Testis (tissue), 3 donors: ENCODE results near the gene RPAP2. TPM values are rescaled to one million over a fixed set of nuclear protein-coding genes. Genes with fewer than 3 reads are reported as not detected.

ENCODE experiments used
- DNase-seq: peaks from one replicate; pipeline ENCODE4 v3.0.0-alpha.2; 2019
- H3K27ac ChIP-seq, 2 donors: fragments of 200-600 bp; sonication (generic); one replicate each; pipeline ENCODE4 v1.5.1; 2019
- H3K27me3 ChIP-seq: fragments of 200-600 bp; sonication (generic); one replicate; pipeline ENCODE4 v1.5.1; 2019
- H3K36me3 ChIP-seq: fragments of 200-600 bp; sonication (generic); one replicate; pipeline ENCODE4 v1.5.1; 2017; ENCODE audit warnings: low read depth; ENCODE audit errors: missing control alignments
- H3K4me1 ChIP-seq: fragments of 200-600 bp; sonication (generic); one replicate; pipeline ENCODE4 v1.5.1; 2019
- H3K4me3 ChIP-seq, 2 donors: fragments of 200-600 bp; sonication (generic); one replicate each; pipeline ENCODE4 v1.5.1; 2017 to 2019
- H3K9me3 ChIP-seq: fragments of 200-600 bp; sonication (generic); one replicate; pipeline ENCODE4 v1.5.1; 2017
- POLR2A ChIP-seq: fragments of 450-650 bp; IDR thresholded peaks from one replicate; pipeline ENCODE4 v1.6.1; 2017; ENCODE audit warnings: antibody characterized with exemption, mild to moderate bottlenecking, moderate library complexity
- WGBS, 2 donors: methylation state at CpG; one replicate each; pipeline ENCODE4 v1.1.5; 2018; 5-methylcytosine and 5-hydroxymethylcytosine counted together
- intact Hi-C: fragments of 100-400 bp; cut with DNase I; formaldehyde crosslinking; loops from one replicate; pipeline ENCODE4 v1.15.1; 2023; ENCODE audit warnings: low total_unique reads
- polyA plus RNA-seq: library from polyadenylated mRNA; stranded (reverse); fragments of 350-450 nt; fragmentation: Illumina TruSeq; extraction: RNeasy Lipid Tissue Mini Kit (QIAGEN cat#74804); gene quantifications from one replicate; pipeline ENCODE4 v1.2.3, GENCODE V29; 2014; ENCODE audit warnings: low read depth, low replicate concordance; ENCODE audit not compliant: insufficient read depth
- total RNA-seq, 2 donors: library from RNA; depleted of rRNA; stranded (reverse); fragments of >200 nt; gene quantifications; one replicate each; pipeline ENCODE4 v1.2.3, GENCODE V29; 2016
- TF ChIP-seq, protein P1 (sequence below), 3 experiments: fragments of 450-650 bp in 2 of 3; fragments of 200-600 bp in 1 of 3; sonication (generic) in 1 of 3; IDR thresholded peaks; one replicate each; pipeline ENCODE4 v1.5.1; 2016 to 2019; ENCODE audit warnings: antibody characterized with exemption in 3 of 3, mild to moderate bottlenecking in 2 of 3, moderate library complexity in 1 of 3

RPAP2 gene
- total and polyA plus RNA-seq, 3 donors from 2014 or later, result 5.8 to 14.5 (median 6.1) TPM

DNA sequence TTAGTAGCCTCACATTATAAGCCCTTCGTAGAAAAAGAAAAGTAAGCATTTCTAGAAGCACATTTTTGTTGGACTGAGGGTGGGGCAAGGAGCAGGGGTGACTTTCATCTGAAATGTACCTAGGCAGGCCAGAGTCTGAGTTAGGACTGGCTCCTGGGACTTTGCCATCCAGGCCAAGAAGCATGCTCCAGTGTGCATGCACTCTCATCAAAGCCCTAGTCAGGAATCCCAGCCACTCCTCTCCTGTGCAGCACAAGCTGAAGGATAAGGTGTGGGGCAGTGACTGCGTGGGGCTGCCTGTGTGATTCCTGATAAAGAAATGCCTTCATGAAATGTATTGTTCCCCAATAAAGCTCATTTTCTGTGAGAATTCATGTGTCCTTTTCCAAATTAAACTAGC, 99.7 kb downstream of the RPAP2 start:
- intact Hi-C loops, result no loop called here
- 87 to 97% methylated on average over 2 of the region's 2 CpGs for WGBS, 2 donors
- no peak overlapping the region for H3K27ac ChIP-seq
- H3K4me1 ChIP-seq, result no peaks in the 10 kb centered on the region
- H3K4me3 ChIP-seq, result no peak overlapping the region
- no peaks in the 10 kb centered on the region for H3K36me3 ChIP-seq
- H3K9me3 ChIP-seq, result no peaks in the 10 kb centered on the region
- DNase-seq, result no peak
- no peaks in the 10 kb centered on the region for H3K27me3 ChIP-seq
- no peak for TF ChIP-seq POLR2A
- TF ChIP-seq, protein P1, sequence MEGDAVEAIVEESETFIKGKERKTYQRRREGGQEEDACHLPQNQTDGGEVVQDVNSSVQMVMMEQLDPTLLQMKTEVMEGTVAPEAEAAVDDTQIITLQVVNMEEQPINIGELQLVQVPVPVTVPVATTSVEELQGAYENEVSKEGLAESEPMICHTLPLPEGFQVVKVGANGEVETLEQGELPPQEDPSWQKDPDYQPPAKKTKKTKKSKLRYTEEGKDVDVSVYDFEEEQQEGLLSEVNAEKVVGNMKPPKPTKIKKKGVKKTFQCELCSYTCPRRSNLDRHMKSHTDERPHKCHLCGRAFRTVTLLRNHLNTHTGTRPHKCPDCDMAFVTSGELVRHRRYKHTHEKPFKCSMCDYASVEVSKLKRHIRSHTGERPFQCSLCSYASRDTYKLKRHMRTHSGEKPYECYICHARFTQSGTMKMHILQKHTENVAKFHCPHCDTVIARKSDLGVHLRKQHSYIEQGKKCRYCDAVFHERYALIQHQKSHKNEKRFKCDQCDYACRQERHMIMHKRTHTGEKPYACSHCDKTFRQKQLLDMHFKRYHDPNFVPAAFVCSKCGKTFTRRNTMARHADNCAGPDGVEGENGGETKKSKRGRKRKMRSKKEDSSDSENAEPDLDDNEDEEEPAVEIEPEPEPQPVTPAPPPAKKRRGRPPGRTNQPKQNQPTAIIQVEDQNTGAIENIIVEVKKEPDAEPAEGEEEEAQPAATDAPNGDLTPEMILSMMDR (IDR thresholded peaks at IDR 0.05), result no peak

- intact Hi-C loops, result no loop called here
- TF ChIP-seq, protein P1 (IDR thresholded peaks at IDR 0.05), result no peak
- TF ChIP-seq POLR2A, result no peak
- Histone ChIP-seq H3K36me3 (no peaks in the 10 kb centered on the region), H3K4me1 (no peaks in the 10 kb centered on the region), H3K9me3 (no peaks in the 10 kb centered on the region), H3K27me3 (no peaks in the 10 kb centered on the region), H3K27ac (no peak overlapping the region), H3K4me3 (no peak overlapping the region)
- DNase-seq, result no peak
These were observed 100.2 kb downstream of the RPAP2 start for GRCh38 chr1:92399076-92399475.

GRCh38 chr1:92404661-92405060, 105.8 kb downstream of the RPAP2 start:
- intact Hi-C loops, result no loop called here
- Histone ChIP-seq H3K36me3 (no peaks in the 10 kb centered on the region), H3K9me3 (no peaks in the 10 kb centered on the region), H3K27me3 (no peaks in the 10 kb centered on the region), H3K4me3 (no peak overlapping the region), H3K4me1 (no peaks in the 10 kb centered on the region), H3K27ac (no peak overlapping the region)
- TF ChIP-seq, protein P1 (IDR thresholded peaks at IDR 0.05), result no peak
- no peak for TF ChIP-seq POLR2A
- 96 to 100% methylated on average over 1 of the region's 1 CpG for WGBS, 2 donors
- no peak for DNase-seq

DNA sequence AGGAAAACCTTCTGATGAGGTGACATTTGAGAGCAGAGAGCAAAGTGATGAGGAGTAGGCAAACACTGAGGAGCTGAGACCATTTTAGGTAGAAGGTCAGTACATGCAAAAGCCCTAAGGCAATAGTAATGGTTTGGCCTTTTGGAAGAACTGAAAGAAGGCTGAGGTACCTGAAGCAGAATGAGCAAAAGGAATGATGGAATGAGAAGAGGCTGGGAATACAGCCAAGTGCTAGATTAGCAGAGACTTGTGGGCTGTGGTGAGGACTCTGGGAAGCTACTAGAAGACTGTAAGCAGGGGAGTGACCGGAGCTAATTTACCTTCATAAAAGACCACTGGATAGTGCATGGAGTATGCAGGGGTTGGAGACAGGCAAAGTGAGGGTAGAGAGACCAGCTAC, 110.0 kb downstream of the RPAP2 start:
- DNase-seq, result no peak

More for the DNA sequence above, 110.0 kb downstream of the RPAP2 start:
- Histone ChIP-seq H3K27me3 (no peaks in the 10 kb centered on the region), H3K36me3 (no peaks in the 10 kb centered on the region), H3K4me3 (no peak overlapping the region), H3K4me1 (no peaks in the 10 kb centered on the region), H3K27ac (no peak overlapping the region), H3K9me3 (no peaks in the 10 kb centered on the region)
- WGBS, 2 donors, result 96% methylated on average over 1 of the region's 1 CpG
- TF ChIP-seq, protein P1 (IDR thresholded peaks at IDR 0.05), result no peak
- TF ChIP-seq POLR2A, result no peak
- intact Hi-C loops, result no loop called here
